ENCODE results near the gene CCDC184.
"Not testable (repeated sequence)": the region's sequence is repeated elsewhere in the genome, so short reads cannot be mapped to it uniquely, and the experiment has no call there.

The CCDC184 gene

DNA sequence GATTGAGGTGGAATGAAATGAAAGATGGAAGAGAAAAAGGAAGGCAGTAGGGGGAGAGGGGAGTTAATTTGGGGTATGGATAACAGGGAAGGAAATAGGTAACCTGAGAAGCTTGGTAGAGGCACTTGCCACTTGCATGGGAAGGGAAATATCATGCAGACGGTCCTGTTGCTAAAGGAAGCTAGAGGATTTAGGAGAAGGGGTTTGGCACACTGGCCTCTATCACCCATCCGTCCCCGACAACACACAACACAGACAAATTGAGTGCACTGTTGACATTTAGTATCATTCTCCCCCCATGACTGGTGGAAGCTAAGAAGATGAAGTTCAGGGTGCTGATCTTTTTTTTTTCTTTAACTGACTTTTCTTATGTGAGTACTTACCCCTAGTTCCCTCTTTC is 17.6 kb downstream of the CCDC184 start:
- ChIA-PET CTCF (interaction anchor here (0.5 to 1.1 kb wide), 3 partner anchors 12 to 390 kb away, joined by 3 read pairs; no protein-coding TSS in a partner anchor), POLR2A (ENCODE audit: low non-redundant PET) (no interaction called here)
- no peak overlapping the region for H3K27ac ChIP-seq
- DNase-seq (ENCODE audit: low spot score): no peak
- TF ChIP-seq, protein P1, sequence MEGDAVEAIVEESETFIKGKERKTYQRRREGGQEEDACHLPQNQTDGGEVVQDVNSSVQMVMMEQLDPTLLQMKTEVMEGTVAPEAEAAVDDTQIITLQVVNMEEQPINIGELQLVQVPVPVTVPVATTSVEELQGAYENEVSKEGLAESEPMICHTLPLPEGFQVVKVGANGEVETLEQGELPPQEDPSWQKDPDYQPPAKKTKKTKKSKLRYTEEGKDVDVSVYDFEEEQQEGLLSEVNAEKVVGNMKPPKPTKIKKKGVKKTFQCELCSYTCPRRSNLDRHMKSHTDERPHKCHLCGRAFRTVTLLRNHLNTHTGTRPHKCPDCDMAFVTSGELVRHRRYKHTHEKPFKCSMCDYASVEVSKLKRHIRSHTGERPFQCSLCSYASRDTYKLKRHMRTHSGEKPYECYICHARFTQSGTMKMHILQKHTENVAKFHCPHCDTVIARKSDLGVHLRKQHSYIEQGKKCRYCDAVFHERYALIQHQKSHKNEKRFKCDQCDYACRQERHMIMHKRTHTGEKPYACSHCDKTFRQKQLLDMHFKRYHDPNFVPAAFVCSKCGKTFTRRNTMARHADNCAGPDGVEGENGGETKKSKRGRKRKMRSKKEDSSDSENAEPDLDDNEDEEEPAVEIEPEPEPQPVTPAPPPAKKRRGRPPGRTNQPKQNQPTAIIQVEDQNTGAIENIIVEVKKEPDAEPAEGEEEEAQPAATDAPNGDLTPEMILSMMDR (conservative IDR thresholded peaks at IDR 0.05; ENCODE audit: low read depth): no peak

DNA sequence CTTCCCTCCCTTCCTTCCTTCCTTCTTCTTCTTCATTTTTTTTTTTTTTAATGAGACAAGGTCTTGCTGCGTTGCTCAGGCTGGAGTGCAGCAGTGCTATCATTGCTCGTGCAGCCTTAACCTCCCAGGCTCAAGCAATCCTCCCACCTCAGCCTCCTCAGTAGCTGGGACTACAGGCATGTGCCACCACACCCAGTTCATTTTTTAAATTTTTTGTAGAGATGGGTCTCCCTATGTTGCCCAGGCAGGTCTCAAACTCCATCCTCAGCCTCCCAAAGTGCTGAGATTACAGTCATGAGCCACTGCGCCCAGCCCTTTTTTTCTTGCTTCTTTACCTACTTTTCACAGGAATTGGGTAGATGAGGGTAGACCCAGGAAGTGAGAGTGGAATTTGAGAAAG is 18.1 kb downstream of the CCDC184 start:
- CTCF ChIA-PET: interaction anchor here (0.5 kb wide), 1 partner anchor 389 kb away, joined by 3 read pairs; no protein-coding TSS in a partner anchor
- DNase-seq (ENCODE audit: low spot score): no peak
- TF ChIP-seq, protein P1 (conservative IDR thresholded peaks at IDR 0.05; ENCODE audit: low read depth): no peak
- POLR2A ChIA-PET (ENCODE audit: low non-redundant PET): no interaction called here
- no peak overlapping the region for H3K27ac ChIP-seq

DNA sequence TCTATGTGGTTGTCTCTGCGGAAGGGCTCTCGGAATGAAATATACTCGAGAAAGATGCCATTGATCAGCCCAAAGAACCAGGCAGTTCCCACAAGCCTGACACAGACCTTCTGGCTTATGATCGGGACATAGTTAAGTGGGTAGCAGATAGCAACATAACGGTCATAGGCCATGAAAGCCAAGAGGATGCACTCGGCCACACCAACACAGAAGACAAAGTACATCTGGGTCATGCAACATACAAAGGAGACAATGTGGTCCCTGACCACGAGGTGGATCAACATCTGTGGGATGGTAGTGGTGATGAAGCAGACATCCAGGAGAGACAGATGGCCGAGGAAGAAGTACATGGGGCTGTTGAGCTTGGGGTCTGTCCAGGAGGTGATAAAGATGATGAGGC is 19.3 kb downstream of the CCDC184 start:
- CTCF ChIA-PET: no interaction called here
- H3K27ac ChIP-seq: no peak overlapping the region
- POLR2A ChIA-PET (ENCODE audit: low non-redundant PET): no interaction called here
- no peak for DNase-seq (ENCODE audit: low spot score)
- TF ChIP-seq, protein P1 (conservative IDR thresholded peaks at IDR 0.05; ENCODE audit: low read depth): no peak

DNA sequence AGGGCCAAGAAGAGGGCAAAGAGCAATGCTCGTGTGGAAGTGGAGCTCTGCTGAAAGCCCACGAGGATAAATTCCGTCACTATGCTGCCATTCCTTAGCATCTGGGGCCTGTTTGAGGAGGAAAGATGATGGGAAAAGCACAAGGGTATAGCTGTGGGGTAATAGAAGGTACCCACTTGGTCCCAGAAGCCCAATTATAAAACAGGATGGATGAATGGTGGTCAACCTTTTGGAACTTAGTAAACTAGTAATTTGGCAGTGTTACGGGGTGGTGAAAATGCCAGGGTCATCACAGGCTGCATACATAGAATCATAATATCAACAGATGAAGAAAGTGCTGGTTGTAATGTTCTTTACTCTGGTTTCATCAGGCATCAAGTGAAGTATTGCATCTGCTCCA is 19.7 kb downstream of the CCDC184 start, which contains the start of gene OR10AD1:
Gene OR10AD1, minus strand, starts transcription at position 101 of the 400 bp plus-strand sequence. Its CDS starts 0 bp downstream, at position 101.
- CTCF ChIA-PET: no interaction called here
- POLR2A ChIA-PET (ENCODE audit: low non-redundant PET): no interaction called here
- TF ChIP-seq, protein P1 (conservative IDR thresholded peaks at IDR 0.05; ENCODE audit: low read depth): no peak
- DNase-seq (ENCODE audit: low spot score): no peak
- no peak within 1 kb of the TSS for H3K27ac ChIP-seq

DNA sequence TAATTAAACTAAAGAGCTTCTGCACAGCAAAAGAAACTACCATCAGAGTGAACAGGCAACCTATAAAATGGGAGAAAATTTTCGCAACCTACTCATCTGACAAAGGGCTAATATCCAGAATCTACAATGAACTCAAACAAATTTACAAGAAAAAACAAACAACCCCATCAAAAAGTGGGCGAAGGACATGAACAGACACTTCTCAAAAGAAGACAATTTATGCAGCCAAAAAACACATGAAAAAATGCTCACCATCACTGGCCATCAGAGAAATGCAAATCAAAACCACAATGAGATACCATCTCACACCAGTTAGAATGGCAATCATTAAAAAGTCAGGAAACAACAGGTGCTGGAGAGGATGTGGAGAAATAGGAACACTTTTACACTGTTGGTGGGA is 26.1 kb downstream of the CCDC184 start:
- DNase-seq (ENCODE audit: low spot score); H3K27ac ChIP-seq; CTCF ChIA-PET; POLR2A ChIA-PET (ENCODE audit: low non-redundant PET): not testable (repeated sequence)

DNA sequence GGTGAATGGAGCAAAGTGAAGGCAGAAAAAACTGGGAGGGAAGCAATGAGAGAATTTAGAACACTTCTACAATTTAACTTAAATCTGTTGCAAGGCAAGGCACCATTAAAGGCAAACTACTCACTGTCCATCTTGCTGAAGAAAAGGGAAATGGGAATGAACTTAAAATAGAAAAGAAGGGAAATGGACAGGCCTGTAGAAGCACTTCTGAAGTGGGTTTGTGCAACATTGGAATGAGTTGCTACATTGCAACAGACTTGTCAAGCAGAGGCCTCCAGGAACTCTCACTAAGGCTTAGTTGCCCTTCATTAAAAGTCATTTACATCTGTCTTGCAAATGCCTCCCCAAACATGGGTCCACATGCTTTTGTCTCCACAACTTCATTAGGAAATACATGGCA is 33.3 kb downstream of the CCDC184 start:
- POLR2A ChIA-PET (ENCODE audit: low non-redundant PET): no interaction called here
- no peak overlapping the region for H3K27ac ChIP-seq
- TF ChIP-seq, protein P1 (conservative IDR thresholded peaks at IDR 0.05; ENCODE audit: low read depth): no peak
- CTCF ChIA-PET: no interaction called here
- DNase-seq (ENCODE audit: low spot score): no peak

DNA sequence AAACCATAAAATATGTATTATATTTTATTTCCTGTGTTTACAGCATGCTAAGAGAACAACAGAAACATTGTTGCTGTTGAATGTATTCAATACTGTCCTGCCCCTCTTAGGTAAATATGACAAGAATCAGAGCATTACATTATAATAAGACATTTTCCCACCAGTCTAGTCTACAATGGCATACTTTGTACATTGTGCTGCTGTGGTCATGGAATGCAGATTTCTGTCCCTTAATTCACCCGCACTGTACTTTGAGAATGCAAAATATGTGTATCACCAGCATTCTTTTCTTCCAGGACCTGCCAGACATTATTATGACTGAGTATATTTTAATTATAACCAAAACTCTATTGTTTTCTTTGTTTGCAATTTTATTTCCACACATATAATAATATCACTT is 36.2 kb downstream of the CCDC184 start:
- CTCF ChIA-PET: interaction anchor here (0.9 kb wide), 1 partner anchor 21 kb away, joined by 3 read pairs; no protein-coding TSS in a partner anchor

More for the DNA sequence above, 36.2 kb downstream of the CCDC184 start:
- POLR2A ChIA-PET (ENCODE audit: low non-redundant PET): no interaction called here
- TF ChIP-seq, protein P1 (conservative IDR thresholded peaks at IDR 0.05; ENCODE audit: low read depth): no peak
- DNase-seq (ENCODE audit: low spot score): no peak
- no peak overlapping the region for H3K27ac ChIP-seq

Data from RWPE1 (cell line).